Measurements from ENCODE around the gene KRT39. TPM values are rescaled to one million over a fixed set of nuclear protein-coding genes. Genes with fewer than 3 reads are reported as not detected.

The KRT39 gene
- total RNA-seq, 1 experiment from 2014 or later: not detected

- TF ChIP-seq JUN (CRISPR knock-in tag; IDR thresholded peaks at IDR 0.05): no peak
Measured at GRCh38 chr17:40980596-40980995, 13.8 kb upstream of the KRT39 start (continued).

- H3K36me3 Mint-ChIP-seq: no peaks in the 10 kb centered on the region
- no peak for DNase-seq (ENCODE audit: low spot score)
- peaks cover 15% of the 10 kb centered on the region for H3K4me1 Mint-ChIP-seq
- CTCF ChIA-PET: interaction anchor here (0.6 to 1.2 kb wide), 2 partner anchors 117 to 1140 kb away, joined by 3 read pairs; no protein-coding TSS in a partner anchor
- H3K27me3 Mint-ChIP-seq (ENCODE audit: low read depth): no peaks in the 10 kb centered on the region
- H3K9me3 Mint-ChIP-seq: no peaks in the 10 kb centered on the region
- H3K27ac Mint-ChIP-seq: no peak overlapping the region; the same call in 1 of the 2 replicates
- ATAC-seq: peak; percentile 67
- TF ChIP-seq GTF2I (CRISPR knock-in tag; conservative IDR thresholded peaks at IDR 0.05): no peak
- TF ChIP-seq MYBL2 (CRISPR knock-in tag; IDR thresholded peaks at IDR 0.05): no peak
- no peak for TF ChIP-seq FOXJ3 (CRISPR knock-in tag; IDR thresholded peaks at IDR 0.05; ENCODE audit: borderline replicate concordance)
- no peak for TF ChIP-seq PRDM15 (CRISPR knock-in tag; IDR thresholded peaks at IDR 0.05)
- TF ChIP-seq USF2 (CRISPR knock-in tag; IDR thresholded peaks at IDR 0.05): no peak
- no peak for TF ChIP-seq ERG (CRISPR knock-in tag; IDR thresholded peaks at IDR 0.05)
- no peak for TF ChIP-seq NFATC4 (CRISPR knock-in tag; IDR thresholded peaks at IDR 0.05)
- TF ChIP-seq SMAD4 (CRISPR knock-in tag; IDR thresholded peaks at IDR 0.05): no peak
- no peak for TF ChIP-seq ZBTB43 (CRISPR knock-in tag; IDR thresholded peaks at IDR 0.05)
- no peak for TF ChIP-seq ZNF317 (CRISPR knock-in tag; IDR thresholded peaks at IDR 0.05; ENCODE audit: borderline replicate concordance, low read depth)
- TF ChIP-seq ZNF532 (CRISPR knock-in tag; IDR thresholded peaks at IDR 0.05; ENCODE audit: borderline replicate concordance): no peak
- no peak for TF ChIP-seq MAX (CRISPR knock-in tag; IDR thresholded peaks at IDR 0.05)
- TF ChIP-seq CTCF (IDR thresholded peaks at IDR 0.05): no peak
- TF ChIP-seq ZNF263 (CRISPR knock-in tag; IDR thresholded peaks at IDR 0.05; ENCODE audit: low read depth): no peak
- no peak for TF ChIP-seq ATF3 (CRISPR knock-in tag; conservative IDR thresholded peaks at IDR 0.05)
- TF ChIP-seq CREB1 (CRISPR knock-in tag; IDR thresholded peaks at IDR 0.05): no peak
- no peak for TF ChIP-seq ZNF423 (CRISPR knock-in tag; IDR thresholded peaks at IDR 0.05)
- TF ChIP-seq NR3C1 (CRISPR knock-in tag; conservative IDR thresholded peaks at IDR 0.05; ENCODE audit: low read depth): no peak
- no peak for TF ChIP-seq MLX (CRISPR knock-in tag; IDR thresholded peaks at IDR 0.05)
- no peak overlapping the region for H3K4me3 Mint-ChIP-seq
- POLR2A ChIA-PET: no interaction called here
Measured at GRCh38 chr17:40980117-40980516, 13.4 kb upstream of the KRT39 start.
